Activated T-cell treated with anti-CD3 and anti-CD28 coated beads for 1 hour (primary cell): ENCODE measurements around the gene PSMC4.
"Not testable (repeated sequence)": the region's sequence is repeated elsewhere in the genome, so short reads cannot be mapped to it uniquely, and the experiment has no call there.

Experiments used
- DNase-seq: peaks from one replicate; pipeline ENCODE4 v3.0.0-alpha.2; 2020; ENCODE audit warnings: low read depth

PSMC4 gene

GRCh38 chr19:39946532-39946931, 24.4 kb upstream of the PSMC4 start:
- DNase-seq: no peak

- DNase-seq: no peak
Measured at GRCh38 chr19:39949026-39949747, 21.8 kb upstream of the PSMC4 start.

- no peak for DNase-seq
Measured at GRCh38 chr19:39951065-39951650, 19.8 kb upstream of the PSMC4 start.

DNA sequence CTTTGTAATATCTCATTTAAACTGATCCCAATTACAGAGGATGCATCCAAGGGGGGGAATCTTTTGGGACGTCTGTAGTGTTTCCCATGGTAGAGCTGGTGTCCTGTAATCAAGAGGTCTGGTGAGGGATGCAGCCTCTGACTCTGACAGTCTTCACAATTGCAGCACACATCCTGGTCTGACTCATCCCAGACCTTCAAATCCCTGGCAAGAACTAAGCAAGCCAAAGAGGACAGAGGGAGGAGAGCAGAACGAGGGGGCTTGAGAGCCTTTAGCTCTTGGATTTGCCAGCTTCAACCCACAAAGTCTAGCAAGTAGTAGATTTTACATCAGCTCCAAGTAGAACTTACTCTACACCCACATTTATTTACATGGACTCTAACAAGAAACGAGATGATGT, 19.3 kb upstream of the PSMC4 start:
- DNase-seq: no peak

DNA sequence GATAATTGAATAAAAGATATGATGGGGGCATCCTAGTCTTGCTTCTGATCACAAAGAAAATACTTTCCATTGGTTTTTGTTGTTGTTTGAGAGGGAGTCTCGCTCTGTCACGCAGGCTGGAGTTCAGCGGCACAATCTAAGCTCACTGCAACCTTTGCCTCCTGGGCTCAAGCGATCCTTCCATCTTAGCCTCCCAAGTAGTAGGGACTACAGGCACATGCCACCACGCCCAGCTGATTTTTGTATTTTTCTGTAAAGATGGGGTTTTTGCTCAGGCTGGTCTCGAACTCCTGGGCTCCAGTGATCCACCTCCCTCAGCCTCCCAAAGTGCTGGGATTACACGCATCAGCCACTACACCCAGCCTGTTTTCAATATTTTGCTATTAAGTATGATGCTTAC, 17.1 kb upstream of the PSMC4 start:
- DNase-seq: no peak

DNA sequence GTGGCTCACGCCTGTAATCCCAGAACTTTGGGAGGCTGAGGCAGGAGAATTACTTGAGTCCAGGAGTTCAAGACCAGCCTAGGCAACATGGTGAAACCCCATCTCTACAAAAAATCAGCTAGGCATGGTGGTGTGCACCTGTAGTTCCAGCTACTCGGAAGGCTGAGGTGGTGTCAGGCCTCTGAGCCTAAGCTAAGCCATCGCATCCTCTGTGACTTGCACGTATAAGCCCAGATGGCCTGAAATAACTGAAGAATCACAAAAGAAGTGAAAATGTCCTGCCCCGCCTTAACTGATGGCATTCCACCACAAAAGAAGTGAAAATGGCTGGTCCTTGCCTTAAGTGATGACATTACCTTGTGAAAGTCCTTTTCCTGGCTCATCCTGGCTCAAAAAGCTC, 13.1 kb upstream of the PSMC4 start:
- not testable (repeated sequence) for DNase-seq

DNA sequence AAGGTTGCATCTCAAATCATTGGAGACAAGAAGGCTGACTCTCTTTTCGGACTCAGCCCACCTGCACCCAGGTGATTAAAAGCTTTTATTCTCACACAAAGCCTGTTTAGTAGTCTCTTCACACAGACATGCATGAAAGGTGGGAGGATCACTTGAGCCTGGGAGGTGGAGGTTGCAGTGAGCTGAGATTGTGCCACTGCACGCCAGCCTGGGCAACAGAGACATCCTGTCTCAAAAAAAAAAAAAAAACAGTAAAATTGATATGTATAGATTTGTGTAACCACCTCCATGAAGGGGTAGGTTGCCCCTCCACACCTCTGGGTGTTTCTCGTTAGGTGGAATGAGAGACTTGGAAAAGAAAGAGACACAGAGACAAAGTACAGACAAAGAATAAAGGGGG, 12.0 kb upstream of the PSMC4 start:
- DNase-seq: not testable (repeated sequence)

- DNase-seq: not testable (repeated sequence)
Measured at GRCh38 chr19:39959407-39959806, 11.6 kb upstream of the PSMC4 start.

GRCh38 chr19:39963898-39964297, 7.1 kb upstream of the PSMC4 start:
- DNase-seq: no peak

DNA sequence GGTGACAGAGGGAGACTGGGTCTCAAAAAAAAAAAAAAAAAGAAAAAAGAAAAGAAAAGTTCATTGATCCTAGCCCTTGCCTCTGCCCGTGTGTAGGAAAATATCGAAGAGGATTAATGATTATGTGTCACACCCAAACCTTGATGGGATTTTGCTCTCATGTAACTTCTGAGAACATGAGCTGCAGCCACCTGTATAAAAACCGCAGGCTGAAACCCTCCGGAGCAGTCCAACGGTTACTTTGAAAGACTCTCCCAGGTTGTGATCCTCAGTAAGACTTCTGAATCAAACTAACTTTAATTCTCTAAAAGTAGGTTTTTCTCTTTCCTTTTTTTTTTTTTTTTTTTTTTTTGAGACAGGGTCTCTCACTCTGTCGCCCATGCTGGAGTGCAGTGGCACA, 4.3 kb upstream of the PSMC4 start:
- no peak for DNase-seq

GRCh38 chr19:39967561-39967960, 3.4 kb upstream of the PSMC4 start:
- no peak for DNase-seq

DNA sequence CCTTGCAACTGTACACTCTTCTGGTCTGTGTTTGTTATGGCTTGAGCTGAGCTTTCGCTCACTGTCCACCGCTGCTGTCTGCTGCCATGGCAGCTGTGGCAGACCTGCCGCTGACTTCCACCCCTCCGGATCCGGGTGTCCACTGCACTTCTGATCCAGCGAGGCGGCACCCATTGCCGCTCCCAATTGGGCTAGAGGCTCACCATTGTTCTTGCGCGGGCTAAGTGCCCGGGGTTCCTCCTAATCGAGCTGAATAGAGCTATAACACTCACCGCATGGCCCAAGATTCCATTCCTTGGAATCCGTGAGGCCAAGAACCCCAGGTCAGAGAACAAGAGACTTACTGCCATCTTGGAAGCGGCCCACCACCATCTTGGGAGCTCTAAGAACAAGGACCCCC, 2.2 kb upstream of the PSMC4 start:
- no peak for DNase-seq

GRCh38 chr19:39969266-39969665, 1.7 kb upstream of the PSMC4 start:
- no peak for DNase-seq

- no peak for DNase-seq
Measured at GRCh38 chr19:39969681-39970424, 1.1 kb upstream of the PSMC4 start.

- no peak for DNase-seq
Measured at GRCh38 chr19:39970425-39970674, 615 bp upstream of the PSMC4 start.

DNA sequence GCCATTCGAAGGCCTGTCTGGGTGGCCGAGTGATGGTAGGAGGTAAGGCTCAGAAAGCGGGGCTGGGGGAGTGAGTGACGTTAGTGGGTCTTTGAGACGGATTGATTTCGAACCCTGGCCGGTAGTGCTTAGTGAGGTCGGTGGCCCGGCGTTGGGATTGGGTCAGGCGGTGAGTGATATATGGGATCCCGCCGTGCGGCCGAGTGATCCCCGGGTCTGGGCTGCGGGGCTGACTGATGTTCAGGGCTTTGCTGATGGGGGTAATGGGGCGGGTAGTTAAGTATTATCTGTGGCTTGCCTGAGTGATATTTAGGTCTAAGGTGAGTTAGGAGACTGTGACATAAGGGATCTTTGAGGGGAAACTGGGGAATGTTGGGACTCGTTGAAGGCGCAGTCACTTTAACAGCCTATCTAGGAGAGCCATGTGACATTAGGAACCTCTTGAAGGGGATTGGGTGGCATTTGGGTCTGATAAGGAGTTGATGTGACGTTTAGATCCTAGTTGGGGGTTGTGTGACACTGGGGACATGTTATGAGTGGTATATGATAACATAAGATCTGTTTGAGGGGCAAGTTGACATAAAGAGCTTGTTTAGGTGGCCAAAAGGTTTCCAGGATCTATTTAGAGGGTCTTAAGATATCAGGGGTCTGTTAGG, 543 bp downstream of the PSMC4 start:
- no peak for DNase-seq

- DNase-seq: no peak
Measured at GRCh38 chr19:39974377-39975155, 3.6 kb downstream of the PSMC4 start.

DNA sequence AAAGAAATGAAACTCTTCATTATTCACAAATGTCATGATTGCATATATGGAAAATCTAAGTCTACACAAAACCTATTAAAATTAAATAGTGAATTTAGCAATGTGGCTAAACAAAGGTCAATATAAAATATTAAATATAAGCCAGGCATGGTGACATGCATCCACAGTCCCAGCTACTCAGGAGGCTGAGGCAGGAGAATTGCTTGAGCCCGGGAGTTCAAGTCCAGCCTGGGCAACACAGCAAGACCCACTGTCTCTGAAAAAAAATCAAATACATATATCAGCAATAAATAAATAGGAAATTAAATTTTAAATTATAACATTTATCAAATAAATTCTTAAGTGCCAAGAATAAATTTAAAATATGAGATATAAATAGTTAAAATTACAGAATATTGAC, 11.9 kb downstream of the PSMC4 start:
- DNase-seq: no peak

- DNase-seq: no peak
Measured at GRCh38 chr19:39983695-39984300, 12.8 kb downstream of the PSMC4 start.

- DNase-seq: no peak
Measured at GRCh38 chr19:39986643-39987042, 15.7 kb downstream of the PSMC4 start.

DNA sequence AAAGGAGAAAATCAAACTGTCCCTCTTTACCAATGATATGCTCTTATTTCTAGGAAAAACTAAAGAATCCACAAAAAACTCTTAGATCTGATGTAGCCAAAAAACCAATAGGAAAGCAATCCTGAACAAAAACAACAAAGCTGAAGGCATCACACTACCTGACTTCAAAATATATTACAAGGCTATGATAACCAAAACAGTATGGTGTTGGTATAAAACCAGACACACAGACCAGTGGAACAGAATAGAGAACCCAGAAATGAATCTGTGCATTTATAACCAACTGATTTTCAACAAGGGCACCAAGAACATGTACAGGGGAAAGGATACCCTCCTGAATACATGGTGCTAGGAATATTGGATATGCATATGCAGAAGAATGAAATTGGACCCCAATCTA, 16.2 kb downstream of the PSMC4 start:
- DNase-seq: no peak

GRCh38 chr19:39987596-39987995, 16.6 kb downstream of the PSMC4 start:
- DNase-seq: no peak
